Fibroblast of the aortic adventitia (primary cell): ENCODE data around the gene RYR3. TPM values are rescaled to one million over a fixed set of nuclear protein-coding genes. Genes with fewer than 3 reads are reported as not detected.
A peak's percentile ranks its signal among the peaks of the same experiment; 100 is the strongest.

Source experiments
- DNase-seq: peaks from one replicate; pipeline ENCODE4 v3.0.0-alpha.2; 2010; ENCODE audit warnings: low read depth
- H3K4me3 ChIP-seq: 2 replicates; pipeline ENCODE4 v1.5.1; 2011; ENCODE audit warnings: low read depth, mild to moderate bottlenecking, control low read depth, low read length, moderate library complexity
- total RNA-seq: library from RNA; depleted of rRNA; stranded (reverse); fragments of >200 nt; gene quantifications from 2 replicates; pipeline ENCODE4 v1.2.3, GENCODE V29; 2012; ENCODE audit warnings: low replicate concordance
- TF ChIP-seq, protein P1 (sequence below): IDR thresholded peaks from 2 replicates; pipeline ENCODE4 v1.5.1; 2011; ENCODE audit warnings: mild to moderate bottlenecking, low read length, control low read depth, inconsistent platforms; ENCODE audit not compliant: insufficient read depth

RYR3 gene
- total RNA-seq = under 0.01 TPM in 1 of 2 replicates, not detected in the other

GRCh38 chr15:33310481-33311311 lies at the start of gene RYR3:
TSS of gene RYR3 (plus strand) at chr15:33310967. CDS start at chr15:33311046, 79 bp downstream.
- H3K4me3 ChIP-seq = no peak within 1 kb of the TSS
- DNase-seq = no peak
- TF ChIP-seq, protein P1, sequence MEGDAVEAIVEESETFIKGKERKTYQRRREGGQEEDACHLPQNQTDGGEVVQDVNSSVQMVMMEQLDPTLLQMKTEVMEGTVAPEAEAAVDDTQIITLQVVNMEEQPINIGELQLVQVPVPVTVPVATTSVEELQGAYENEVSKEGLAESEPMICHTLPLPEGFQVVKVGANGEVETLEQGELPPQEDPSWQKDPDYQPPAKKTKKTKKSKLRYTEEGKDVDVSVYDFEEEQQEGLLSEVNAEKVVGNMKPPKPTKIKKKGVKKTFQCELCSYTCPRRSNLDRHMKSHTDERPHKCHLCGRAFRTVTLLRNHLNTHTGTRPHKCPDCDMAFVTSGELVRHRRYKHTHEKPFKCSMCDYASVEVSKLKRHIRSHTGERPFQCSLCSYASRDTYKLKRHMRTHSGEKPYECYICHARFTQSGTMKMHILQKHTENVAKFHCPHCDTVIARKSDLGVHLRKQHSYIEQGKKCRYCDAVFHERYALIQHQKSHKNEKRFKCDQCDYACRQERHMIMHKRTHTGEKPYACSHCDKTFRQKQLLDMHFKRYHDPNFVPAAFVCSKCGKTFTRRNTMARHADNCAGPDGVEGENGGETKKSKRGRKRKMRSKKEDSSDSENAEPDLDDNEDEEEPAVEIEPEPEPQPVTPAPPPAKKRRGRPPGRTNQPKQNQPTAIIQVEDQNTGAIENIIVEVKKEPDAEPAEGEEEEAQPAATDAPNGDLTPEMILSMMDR = no peak

- no peak overlapping the region for H3K4me3 ChIP-seq
- TF ChIP-seq, protein P1 = no peak
- DNase-seq = no peak
Observed at GRCh38 chr15:33262306-33262705, 48.5 kb upstream of the RYR3 start.

- H3K4me3 ChIP-seq = no peak overlapping the region
- no peak for DNase-seq
- TF ChIP-seq, protein P1 = no peak
Observed at GRCh38 chr15:33277689-33278088, 33.1 kb upstream of the RYR3 start.

- peak; percentile 64 for DNase-seq
- TF ChIP-seq, protein P1 = peak; percentile 27
- no peak overlapping the region for H3K4me3 ChIP-seq
Observed at GRCh38 chr15:33278816-33279612, 31.8 kb upstream of the RYR3 start.

GRCh38 chr15:33279613-33280205 lies 31.1 kb upstream of the RYR3 start:
- no peak for DNase-seq
- TF ChIP-seq, protein P1 = no peak
- no peak overlapping the region for H3K4me3 ChIP-seq

DNA sequence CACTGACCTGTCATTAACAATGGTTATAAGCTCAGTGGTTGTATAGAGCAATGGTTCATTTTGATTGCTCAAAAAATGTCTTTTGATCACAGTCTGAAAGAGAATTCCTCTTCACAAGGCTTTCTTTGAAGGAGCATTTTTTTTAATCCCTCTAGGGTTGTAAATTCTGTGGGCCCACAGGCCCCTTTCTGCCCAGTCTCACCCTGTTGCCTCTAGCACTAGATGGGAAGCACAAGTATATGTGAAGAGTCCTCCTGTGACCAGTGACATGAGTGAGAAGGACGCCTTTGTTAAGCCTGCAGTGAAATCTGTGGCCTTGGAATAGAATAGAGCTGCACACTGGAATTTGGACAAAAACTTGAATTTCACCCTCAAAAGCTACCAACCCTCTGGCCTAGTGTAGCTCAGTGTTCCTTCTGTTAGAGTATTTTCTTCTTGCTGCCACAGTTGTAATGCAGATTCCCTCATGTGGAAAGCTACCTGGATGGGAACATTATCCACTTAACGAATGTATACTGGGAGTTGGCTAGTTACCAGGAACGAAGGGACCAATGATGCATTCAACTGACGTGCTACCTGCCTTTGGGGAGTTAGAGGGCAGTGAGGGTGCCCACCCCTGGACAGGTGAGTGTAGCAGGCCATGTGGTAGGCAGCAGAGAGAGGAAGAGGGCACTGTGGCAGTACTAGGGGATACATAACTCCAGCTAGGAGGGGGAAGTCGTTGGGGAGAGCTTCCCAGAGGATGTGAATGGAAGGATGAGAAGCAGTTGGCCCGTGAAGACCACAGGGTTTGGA lies 28.3 kb upstream of the RYR3 start:
- no peak for DNase-seq
- TF ChIP-seq, protein P1 = no peak
- H3K4me3 ChIP-seq = no peak overlapping the region
